NCI-H187 (cell line): Measurements from ENCODE around the gene DIP2B.
"Not testable (repeated sequence)": the region's sequence is repeated elsewhere in the genome, so short reads cannot be mapped to it uniquely, and the experiment has no call there.

Source experiments
- DNase-seq, 2 experiments: peaks; one replicate each; lab custom pipeline; 2025; lab: John Stamatoyannopoulos, UW

Gene DIP2B, protein sequence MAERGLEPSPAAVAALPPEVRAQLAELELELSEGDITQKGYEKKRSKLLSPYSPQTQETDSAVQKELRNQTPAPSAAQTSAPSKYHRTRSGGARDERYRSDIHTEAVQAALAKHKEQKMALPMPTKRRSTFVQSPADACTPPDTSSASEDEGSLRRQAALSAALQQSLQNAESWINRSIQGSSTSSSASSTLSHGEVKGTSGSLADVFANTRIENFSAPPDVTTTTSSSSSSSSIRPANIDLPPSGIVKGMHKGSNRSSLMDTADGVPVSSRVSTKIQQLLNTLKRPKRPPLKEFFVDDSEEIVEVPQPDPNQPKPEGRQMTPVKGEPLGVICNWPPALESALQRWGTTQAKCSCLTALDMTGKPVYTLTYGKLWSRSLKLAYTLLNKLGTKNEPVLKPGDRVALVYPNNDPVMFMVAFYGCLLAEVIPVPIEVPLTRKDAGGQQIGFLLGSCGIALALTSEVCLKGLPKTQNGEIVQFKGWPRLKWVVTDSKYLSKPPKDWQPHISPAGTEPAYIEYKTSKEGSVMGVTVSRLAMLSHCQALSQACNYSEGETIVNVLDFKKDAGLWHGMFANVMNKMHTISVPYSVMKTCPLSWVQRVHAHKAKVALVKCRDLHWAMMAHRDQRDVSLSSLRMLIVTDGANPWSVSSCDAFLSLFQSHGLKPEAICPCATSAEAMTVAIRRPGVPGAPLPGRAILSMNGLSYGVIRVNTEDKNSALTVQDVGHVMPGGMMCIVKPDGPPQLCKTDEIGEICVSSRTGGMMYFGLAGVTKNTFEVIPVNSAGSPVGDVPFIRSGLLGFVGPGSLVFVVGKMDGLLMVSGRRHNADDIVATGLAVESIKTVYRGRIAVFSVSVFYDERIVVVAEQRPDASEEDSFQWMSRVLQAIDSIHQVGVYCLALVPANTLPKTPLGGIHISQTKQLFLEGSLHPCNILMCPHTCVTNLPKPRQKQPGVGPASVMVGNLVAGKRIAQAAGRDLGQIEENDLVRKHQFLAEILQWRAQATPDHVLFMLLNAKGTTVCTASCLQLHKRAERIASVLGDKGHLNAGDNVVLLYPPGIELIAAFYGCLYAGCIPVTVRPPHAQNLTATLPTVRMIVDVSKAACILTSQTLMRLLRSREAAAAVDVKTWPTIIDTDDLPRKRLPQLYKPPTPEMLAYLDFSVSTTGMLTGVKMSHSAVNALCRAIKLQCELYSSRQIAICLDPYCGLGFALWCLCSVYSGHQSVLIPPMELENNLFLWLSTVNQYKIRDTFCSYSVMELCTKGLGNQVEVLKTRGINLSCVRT (N-terminal part only)

DNA sequence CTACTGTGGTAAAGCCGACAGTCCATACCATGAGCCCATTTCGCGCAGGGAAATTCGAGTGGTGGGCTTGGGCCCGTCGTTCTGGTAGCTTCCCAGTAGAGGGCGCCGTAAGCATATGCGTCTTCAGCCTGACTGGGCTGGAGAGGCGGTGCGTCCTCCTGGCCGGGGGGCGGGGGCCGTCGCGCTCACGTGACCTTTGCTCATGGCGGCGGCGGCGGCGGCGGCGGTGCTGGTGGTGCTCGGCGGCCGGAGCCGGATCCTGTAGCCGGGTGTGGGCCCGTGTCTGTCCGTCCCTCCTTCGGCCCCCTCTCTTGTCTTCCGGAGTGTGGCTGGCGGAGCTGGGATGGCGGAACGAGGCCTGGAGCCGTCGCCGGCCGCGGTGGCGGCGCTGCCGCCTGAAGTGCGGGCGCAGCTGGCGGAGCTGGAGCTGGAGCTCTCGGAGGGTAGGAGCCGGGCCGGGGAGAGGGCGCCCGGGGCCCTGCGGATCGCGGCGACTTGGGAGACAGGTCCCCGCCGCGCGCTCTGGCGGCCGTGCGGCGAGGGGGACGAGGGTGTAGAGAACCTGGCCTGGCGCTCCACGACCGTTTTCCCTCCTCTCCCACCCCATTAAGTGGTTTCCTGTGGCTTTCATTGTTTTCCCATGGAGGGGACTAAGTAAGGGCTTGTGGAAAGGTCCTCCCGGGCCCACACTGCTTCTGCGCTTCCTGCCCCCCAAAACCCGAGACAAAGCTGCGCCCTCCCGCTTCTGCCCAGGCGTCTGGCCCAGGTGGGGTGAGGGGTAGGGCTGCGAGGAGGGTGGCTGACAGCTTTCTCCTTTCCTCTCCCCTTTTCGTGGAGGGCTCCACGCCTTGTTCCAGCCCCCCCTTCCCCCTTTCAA is at the start of gene DIP2B:
DIP2B (plus strand) TSS at position 188 of the 877 bp plus-strand sequence; CDS start at position 344, 156 bp downstream.
- peak; percentile 85 to 88 for DNase-seq

DNA sequence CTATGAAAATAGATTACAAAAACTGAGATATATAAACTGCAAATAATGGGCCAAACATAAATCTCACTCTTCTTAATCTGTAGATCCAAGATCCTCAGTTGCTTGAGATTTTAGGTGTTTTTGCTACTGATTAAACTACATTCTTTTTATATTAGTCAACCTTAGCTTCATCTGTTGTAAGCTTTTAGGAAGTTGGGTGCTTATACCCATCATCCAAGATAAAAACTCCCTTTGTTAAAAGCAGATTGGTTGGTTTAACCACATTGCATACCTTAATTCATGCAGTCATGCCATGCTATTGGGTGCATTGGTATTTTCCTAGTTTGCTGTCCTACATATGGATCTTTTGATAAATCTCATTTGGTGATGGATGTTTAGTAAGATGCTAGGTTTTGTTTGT is 46.2 kb upstream of the DIP2B start:
- no peak for DNase-seq

DNA sequence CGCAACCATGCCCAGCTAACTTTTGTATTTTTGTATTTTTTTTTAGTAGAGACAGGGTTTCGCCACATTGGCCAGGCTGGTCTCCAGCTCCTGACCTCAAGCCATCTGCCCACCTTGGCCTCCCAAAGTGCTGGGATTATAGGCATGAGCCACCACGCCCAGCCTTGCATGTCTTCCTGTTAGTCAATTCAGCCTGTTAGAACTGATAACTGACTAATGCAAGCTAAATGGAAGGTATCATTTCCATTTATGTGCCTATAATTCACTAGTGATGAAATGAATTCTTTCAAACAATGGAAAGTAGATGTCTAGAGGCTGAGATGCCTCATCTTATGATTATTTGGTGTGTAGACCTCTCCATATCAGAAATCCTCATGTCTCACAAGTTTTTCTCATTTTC is 37.3 kb upstream of the DIP2B start:
- DNase-seq: no peak

DNA sequence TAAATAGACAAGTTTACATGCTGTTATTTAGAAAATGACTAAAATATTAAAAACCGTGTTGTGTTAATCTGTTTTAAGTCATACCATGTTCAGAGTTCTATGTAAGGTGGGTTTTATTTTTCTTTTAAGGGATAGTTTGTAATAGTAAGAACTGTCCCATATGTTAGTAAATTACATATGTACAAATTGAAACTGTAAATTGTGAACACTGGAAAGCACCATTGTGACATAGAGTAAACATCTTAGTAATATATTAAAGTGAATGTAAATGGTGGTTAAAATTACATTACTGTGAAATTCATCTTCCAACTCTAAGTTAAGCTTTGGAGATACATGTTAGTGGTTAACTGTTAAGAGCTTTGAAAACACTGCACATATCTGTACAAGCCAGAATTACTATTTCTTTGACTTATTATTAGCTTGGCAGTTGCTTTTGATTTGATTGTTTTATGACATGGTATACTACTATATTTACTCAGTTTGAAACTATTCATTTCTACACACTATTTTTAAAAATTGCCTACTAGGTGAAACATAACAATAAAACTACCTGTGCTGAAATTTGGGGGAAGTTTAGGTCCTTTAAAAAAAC is 27.4 kb upstream of the DIP2B start:
- no peak for DNase-seq

DNA sequence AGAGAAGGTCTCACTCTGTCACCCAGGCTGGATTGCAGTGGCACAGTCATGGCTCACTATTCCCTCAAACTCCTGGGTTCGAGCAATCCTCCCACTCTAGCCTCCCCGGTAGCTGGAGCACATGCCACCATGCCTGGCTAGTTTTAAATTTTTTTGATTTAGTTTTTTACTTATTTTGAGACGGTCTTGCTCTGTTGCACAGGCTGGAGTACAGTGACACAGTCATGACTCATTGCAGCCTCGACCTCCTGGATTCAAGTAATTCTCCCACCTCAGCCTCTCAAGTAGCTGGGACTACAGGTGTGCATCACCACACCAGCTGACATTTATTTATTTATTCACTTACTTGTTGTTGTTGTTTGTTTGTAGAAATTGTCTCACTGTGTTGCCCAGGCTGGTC is 22.2 kb upstream of the DIP2B start:
- DNase-seq: no peak

DNA sequence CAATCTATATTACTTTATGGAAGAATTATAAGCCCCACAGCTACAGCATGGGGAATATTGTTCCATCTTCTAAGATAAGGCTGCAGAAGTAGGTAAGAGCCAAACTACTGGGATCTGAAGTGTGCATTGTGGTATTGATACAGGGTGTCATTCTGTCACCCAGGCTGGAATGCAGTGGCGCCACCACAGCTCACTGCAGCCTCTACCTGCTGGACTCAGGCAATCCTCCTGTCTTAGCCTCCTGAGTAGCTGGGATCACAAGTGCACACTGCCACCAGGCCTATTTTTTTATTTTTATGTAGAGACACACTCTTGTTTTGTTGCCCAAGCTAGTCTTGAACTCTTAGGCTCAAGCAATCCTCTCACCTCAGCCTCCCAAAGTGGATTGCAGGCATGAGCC is 21.3 kb upstream of the DIP2B start:
- no peak for DNase-seq

DNA sequence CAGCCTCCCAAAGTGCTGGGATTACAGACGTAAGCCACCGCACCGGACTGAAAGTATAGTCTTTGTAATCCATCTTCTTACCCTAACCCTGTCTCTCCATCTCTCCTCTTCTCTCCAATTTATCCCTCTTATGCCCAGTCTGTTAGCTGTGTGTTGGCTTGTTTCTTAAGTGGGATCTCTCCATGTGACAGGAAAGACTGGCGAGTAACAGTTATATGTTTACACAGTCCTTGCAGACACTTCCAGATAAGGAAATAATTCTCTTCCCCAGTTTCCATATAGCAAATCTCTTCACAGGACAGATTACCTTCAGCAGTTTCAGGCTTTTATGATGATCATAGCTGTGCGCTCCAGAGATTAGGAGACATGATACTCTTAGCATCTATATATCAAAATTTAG is 16.0 kb upstream of the DIP2B start:
- no peak for DNase-seq

DNA sequence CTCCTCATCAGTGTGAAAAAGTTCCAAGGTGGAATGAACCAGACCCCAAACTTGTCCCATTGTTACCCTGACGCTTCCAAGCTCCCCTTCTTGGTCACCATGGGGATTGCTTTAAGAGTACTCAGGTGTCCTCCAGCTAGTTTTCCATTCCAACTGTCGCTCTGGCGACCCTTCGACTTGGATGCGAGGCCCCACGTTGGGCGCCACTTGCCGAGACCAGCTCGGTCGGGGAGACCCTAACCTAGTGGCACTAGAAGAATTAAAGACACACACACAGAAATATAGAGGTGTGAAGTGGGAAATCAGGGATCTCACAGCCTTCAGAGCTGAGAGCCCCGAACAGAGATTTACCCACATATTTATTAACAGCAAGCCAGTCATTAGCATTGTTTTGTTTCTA is 6.7 kb upstream of the DIP2B start:
- DNase-seq: not testable (repeated sequence)

DNA sequence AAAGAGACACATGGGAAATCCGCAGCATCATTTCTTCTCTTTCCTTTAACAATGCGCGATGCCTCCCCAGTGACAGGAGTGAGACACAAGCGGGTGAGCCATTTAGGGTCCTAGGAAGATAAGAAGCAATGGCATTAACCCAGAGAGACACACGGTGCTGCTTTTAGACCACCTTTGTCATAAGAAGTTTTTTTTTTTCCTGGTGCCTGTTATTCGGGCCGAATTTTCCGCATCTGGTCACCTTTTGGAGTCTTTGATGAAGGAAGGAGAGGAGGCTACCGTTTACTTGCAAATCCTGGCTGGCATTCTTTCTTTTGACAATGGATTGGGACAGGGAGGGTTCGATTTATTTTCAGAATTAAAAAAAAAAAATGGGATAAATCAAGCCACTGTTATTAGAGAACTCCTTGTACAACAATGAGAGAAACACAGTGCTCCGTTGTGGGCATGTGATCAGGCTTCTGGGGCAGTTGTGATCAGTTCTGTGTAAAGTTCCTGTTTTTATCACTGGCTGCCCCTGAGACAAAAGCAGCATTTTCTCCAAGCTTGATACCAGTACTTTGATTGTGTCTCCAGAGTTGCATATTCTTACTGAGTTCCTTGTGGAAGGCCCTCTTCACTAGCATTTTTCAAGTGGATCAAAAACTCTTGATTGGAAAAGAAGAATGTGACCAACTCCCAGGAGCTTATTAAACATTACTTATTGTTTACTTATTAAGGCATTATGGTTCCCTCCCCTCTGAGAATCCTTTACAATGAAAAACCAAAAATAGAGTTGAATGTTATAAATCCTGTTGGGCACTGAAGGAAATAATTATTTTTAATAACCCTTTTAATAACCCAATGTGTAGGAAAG is 1.1 kb downstream of the DIP2B start:
- DNase-seq: no peak

DNA sequence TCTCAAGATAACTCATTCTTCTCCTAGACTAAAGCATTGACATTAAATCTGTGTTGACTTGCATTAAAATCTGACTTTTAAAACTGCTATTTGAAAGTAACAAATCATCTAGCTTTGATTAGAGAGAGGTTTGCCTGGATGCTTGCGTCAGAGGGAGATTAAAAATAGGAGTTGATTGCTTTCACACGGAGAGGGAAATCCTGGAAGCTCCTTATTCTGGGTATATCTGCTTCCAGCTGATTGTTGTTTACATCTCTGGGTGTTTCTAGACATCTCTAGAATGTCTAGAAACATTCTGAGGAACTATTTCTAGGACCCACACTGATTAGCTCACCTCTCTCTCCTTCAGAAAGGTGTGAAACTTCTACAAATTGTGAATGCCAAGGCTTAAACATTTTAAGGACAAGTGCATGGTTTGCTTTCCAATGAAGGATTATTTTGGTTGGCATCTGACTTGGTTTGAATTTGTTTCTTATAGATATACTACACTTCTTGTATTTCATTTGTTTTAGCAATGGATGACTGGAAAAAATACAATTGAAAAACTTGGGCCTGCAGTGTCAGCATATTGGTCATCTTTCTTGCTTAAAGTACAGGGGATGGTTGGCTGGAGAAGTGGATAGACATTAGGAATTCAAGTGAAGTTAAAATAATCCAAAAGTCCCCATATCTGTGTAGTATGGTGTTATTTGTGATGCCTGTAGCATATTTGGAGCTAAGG is 2.1 kb downstream of the DIP2B start:
- no peak for DNase-seq

DNA sequence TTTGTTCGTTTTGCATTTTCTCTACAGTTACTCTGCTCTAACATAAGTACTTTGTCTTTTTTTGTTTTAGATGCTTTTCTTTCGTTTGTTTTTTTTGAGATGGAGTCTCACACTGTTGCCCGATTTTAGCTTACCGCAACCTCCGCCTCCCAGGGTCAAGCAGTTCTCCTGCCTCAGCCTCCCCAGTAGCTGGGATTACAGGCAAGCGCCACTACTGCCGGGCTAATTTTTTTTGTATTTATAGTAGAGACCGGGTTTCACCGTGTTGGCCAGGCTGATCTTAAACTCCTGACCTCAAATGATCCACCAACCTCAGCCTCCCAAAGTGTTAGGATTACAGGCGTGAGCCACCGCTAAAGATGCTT is 2.7 kb downstream of the DIP2B start:
- no peak for DNase-seq

DNA sequence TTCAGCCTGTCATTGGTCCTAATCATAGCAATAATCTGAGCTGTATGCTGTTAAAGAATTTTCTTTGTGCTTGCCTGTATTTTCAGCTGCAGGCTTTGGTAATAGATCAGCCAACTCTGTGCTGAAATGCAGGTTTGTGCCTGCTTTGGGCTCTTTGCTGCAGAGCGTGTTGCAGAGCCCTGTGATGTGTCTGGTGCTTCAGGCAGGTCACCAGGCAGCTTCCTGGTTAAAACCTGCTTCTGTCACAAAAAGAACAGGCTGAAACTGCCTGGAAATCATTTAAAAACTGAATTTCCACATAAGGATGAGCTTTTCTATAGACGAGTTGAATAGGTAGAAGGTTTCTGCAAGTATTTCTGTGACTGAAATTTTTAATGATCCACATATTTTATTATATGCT is 3.1 kb downstream of the DIP2B start:
- no peak for DNase-seq

DNA sequence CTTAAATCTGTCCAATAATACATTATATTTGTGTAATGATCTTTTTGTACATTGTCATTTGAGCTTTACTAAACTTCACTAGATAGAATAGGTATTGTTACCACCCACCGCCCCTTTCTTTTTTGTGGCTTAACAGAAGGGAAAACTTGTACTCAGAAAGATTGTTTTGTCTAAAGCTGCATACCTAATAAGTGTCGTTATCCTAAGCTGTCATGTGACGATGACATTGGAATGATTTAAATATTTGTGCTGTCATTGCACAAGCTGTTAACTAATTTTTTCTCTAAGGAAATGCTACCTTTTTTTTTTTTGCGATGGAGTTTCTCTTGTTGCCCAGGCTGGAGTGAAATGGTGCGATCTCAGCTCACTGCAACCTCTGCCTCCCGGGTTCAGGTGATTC is 3.6 kb downstream of the DIP2B start:
- DNase-seq: no peak

DNA sequence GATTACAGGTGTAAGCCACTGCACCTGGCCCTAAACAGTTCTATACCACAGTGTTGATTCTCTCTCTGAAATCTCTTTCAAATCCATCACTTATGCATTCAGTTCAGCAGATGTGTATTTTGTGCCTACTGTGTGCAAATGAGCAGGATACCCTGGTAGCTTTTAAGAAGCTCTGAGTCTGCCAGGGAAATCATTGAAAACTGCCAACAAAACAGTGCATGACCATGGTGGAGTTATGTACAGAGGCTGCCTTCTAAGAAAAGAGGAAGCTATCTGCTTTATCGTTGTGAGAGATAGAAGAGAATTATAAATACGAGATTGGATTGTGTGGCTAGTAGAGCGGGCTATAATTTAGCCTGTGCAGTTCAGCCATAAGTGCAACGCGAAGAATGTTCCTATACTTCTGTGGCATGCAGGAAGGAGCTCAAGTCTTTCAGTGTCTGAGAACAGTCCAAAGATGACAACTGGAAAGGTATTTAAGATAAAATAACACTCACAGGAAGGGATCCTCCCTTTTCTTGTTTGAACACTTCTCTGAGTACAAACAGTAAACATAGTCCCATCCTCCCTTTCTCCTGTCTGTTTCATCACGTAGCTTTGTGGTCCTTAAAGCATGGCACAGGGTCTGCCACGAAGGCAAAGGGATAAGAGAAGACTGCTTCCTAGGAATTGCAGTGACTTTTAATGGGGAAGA is 4.3 kb downstream of the DIP2B start:
- DNase-seq: no peak

DNA sequence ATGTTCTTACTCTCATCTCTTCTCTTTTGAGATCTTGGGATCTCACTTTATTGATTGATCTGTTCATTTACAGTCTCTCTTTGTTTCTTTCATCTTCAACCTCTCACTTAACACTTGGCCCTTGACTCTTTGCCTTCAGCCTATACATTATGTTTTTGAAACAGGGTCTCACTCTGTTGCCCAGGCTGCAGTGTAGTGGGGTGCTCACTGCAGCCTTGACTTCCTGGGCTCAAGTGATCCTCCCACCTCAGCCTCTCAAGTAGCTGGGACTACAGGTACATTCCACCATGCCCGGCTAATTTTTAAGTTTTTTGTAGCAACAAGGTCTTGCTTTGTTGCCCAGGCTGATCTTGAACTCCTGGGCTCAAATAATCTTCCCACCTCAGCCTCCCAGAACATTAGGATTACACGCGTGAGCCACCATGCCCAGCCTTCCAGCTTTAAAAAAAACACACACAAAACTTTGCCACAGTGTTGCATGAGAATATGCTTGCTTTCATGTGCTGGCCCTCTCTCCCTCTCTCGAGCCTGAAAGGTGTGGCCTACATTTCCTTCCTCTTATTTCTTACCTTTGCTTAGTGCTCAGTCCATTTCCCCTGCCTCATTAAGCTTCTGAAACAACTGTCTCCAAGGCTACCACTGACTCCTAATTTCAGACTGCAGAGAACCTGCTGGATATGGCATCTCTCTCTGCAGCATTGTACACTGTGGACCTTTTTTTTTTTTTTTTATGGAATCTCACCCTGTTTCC is 9.9 kb downstream of the DIP2B start:
- DNase-seq: no peak

DNA sequence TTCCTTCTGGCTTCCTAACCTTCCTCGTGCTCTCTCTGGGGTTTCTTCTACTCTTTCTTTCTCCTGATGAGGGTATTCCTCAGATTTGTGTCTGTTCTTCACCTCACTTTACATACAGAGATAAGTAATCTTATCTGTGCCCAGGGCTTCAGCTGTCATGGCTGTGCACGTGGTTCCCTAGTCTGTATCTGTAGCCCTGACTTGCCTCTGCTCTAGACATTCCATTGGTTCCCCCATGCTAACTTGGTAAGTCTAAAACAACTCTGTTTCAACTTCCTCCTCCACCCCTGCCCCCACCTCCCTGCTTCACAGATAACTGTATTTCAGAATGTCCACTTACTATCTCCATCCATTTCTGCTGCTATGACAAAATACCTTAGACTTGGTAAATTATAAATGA is 10.8 kb downstream of the DIP2B start:
- no peak for DNase-seq

DNA sequence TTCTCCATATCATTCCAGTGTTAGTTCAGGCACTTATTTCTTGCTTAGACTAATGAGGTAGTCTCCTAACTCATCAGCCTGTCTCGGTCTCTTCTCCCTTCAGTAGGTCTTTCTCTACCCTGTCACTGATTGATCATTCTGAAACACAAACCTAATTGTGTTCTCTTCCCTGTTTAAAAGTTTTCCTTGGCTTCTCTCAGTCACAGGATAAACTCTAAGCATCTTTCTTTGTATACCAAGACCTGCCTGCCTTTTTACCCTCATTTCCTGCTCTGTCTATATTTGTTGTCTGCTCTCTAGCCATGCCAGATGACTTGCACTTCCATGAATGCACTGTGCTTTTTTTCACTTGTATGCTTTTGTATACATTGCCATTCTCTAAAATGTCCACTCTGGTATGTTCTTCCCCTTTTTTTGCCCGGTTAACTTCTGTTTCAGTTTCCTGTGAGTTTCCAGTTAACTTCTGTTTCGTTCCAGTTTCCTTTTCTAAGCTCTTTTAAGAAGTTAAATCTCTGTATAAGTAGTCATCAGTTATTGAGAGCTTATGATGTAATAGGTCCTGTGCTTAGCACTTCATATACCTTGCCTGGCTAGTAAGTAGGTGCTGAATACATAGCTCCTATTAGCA is 12.8 kb downstream of the DIP2B start:
- no peak for DNase-seq

DNA sequence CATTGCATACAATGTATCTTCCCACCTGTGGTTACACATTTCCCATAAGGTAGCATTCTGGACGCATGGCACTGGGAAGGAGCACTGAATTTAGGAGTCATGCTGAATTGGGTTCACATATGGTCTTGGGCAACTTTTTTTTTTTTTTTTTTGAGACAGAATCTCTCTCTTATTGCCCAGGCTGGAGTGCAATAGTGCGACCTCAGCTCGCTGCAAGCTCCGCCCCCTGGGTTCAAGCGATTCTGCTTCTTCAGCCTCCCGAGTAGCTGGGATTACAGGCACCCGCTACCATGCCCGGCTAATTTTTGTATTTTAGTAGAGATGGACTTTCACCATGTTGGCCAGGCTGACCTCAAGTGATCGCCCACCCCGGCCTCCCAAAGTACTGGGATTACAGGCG is 13.3 kb downstream of the DIP2B start:
- DNase-seq: no peak
